ENCODE results near the gene ASTN2. TPM values are rescaled to one million over a fixed set of nuclear protein-coding genes. Genes with fewer than 3 reads are reported as not detected.

The ASTN2 gene
- total and polyA plus RNA-seq, 10 of the 15 experiments (the other 5 are each of a cell fraction or from before 2014, with no cell fraction given), result 1.4 to 15.7 (median 7.0) TPM

- TF ChIP-seq IKZF1 (conservative IDR thresholded peaks at IDR 0.05) (peak; percentile 58), PAX8 (IDR thresholded peaks at IDR 0.05) (no peak), SUZ12 (IDR thresholded peaks at IDR 0.05; ENCODE audit: unreplicated experiment) (no peak), RUNX3 (IDR thresholded peaks at IDR 0.05; ENCODE audit: low read length) (peak; percentile 64), WRNIP1 (IDR thresholded peaks at IDR 0.05; ENCODE audit: borderline replicate concordance, low read depth, low read length) (no peak), DPF2 (IDR thresholded peaks at IDR 0.05) (no peak), ZNF217 (IDR thresholded peaks at IDR 0.05) (no peak), SRF (IDR thresholded peaks at IDR 0.05; ENCODE audit: low read depth in 2 of 2, low read length in 2 of 2) (no peak), NR2F1 (conservative IDR thresholded peaks at IDR 0.05) (peak; percentile 84), CREB1 (IDR thresholded peaks at IDR 0.05; ENCODE audit: low read depth) (no peak), TARDBP (IDR thresholded peaks at IDR 0.05; ENCODE audit: borderline replicate concordance) (no peak), BHLHE40 (IDR thresholded peaks at IDR 0.05; ENCODE audit: borderline replicate concordance in 1 of 2, low read depth in 2 of 2, low read length in 1 of 2) (peak in 1 of 2 experiments; percentile 33; a peak in 2 of 4 replicates), EP300 (IDR thresholded peaks at IDR 0.05; ENCODE audit: borderline replicate concordance in 1 of 2, control insufficient read depth in 1 of 2, low read depth in 2 of 2, low read length in 2 of 2) (no peak), RFX5 (IDR thresholded peaks at IDR 0.05; ENCODE audit: low read depth, low read length) (no peak), E2F4 (IDR thresholded peaks at IDR 0.05; ENCODE audit: low read depth, low read length) (no peak), NFYB (IDR thresholded peaks at IDR 0.05; ENCODE audit: insufficient read depth, low read depth, low read length) (no peak), ASH2L (IDR thresholded peaks at IDR 0.05; ENCODE audit: borderline replicate concordance, low read depth) (no peak), JUNB (IDR thresholded peaks at IDR 0.05) (no peak), NFIC (IDR thresholded peaks at IDR 0.05; ENCODE audit: low read depth, low read length) (peak; percentile 26; the same call in 1 of the 2 replicates), ATF3 (IDR thresholded peaks at IDR 0.05; ENCODE audit: borderline replicate concordance, extremely low read depth, low read depth, low read length) (no peak), HCFC1 (IDR thresholded peaks at IDR 0.05; ENCODE audit: low read length) (no peak), HDAC6 (IDR thresholded peaks at IDR 0.05; ENCODE audit: unreplicated experiment) (no peak), YY1 (IDR thresholded peaks at IDR 0.05; ENCODE audit: low read depth, low read length) (no peak), ESRRA (IDR thresholded peaks at IDR 0.05; ENCODE audit: low read length) (no peak), ZNF384 (IDR thresholded peaks at IDR 0.05; ENCODE audit: borderline replicate concordance, low read depth, low read length) (no peak), HDGF (IDR thresholded peaks at IDR 0.05) (no peak), GABPA (IDR thresholded peaks at IDR 0.05; ENCODE audit: low read depth) (no peak), CREM (IDR thresholded peaks at IDR 0.05; ENCODE audit: low read depth) (no peak; the same call in 1 of the 2 replicates), SUPT20H (IDR thresholded peaks at IDR 0.05; ENCODE audit: borderline replicate concordance, control insufficient read depth, low read depth, low read length) (no peak), SMAD1 (IDR thresholded peaks at IDR 0.05; ENCODE audit: low read depth, partially characterized antibody) (no peak), PKNOX1 (IDR thresholded peaks at IDR 0.05) (no peak), EED (IDR thresholded peaks at IDR 0.05; ENCODE audit: low read depth) (0 out of 2 replicates have a peak, but pooled peaks have one; percentile 16)
These were observed 570.8 kb downstream of the ASTN2 start (continued) for GRCh38 chr9:116843863-116844620.
